Heart right ventricle (tissue), 16 donors: ENCODE results near the gene COG6. TPM values are rescaled to one million over a fixed set of nuclear protein-coding genes. Genes with fewer than 3 reads are reported as not detected.
A peak's percentile ranks its signal among the peaks of the same experiment; 100 is the strongest.

Source experiments
- ATAC-seq, 8 donors: fragments of 200-7000 bp; cut with Tn5 transposase; one replicate each; pipeline ENCODE4 v1.9.1; 2020; ENCODE audit warnings: mild to moderate bottlenecking in 8 of 8, moderate library complexity in 8 of 8, moderate number of reproducible peaks in 1 of 8
- DNase-seq, 2 donors: peaks; one replicate each; pipeline ENCODE4 v3.0.0-alpha.2; 2020
- H3K27ac ChIP-seq, 10 donors: fragments of 200-600 bp; sonication (generic) in 2 of 10; one replicate each; pipeline versions ENCODE4 v1.5.0 to v1.8.0; 2020 to 2022; ENCODE audit warnings: mild to moderate bottlenecking in 3 of 10
- H3K27me3 ChIP-seq, 7 donors: fragments of 200-600 bp; one replicate each; pipeline ENCODE4 v1.8.0; 2021 to 2022; ENCODE audit warnings: mild to moderate bottlenecking in 2 of 7
- H3K36me3 ChIP-seq, 9 donors: fragments of 200-600 bp; sonication (generic) in 1 of 9; one replicate each; pipeline versions ENCODE4 v1.5.0 to v1.8.0; 2020 to 2022; ENCODE audit warnings: mild to moderate bottlenecking in 2 of 9
- H3K4me1 ChIP-seq, 9 donors: fragments of 200-600 bp; sonication (generic) in 1 of 9; one replicate each; pipeline versions ENCODE4 v1.5.0 to v1.8.0; 2020 to 2022; ENCODE audit warnings: mild to moderate bottlenecking in 4 of 9
- H3K4me3 ChIP-seq, 10 donors: fragments of 200-600 bp; sonication (generic) in 2 of 10; one replicate each; pipeline versions ENCODE4 v1.5.0 to v1.8.0; 2020 to 2022; ENCODE audit warnings: mild to moderate bottlenecking in 7 of 10, moderate library complexity in 2 of 10
- H3K9me3 ChIP-seq, 11 donors: fragments of 200-600 bp in 10 of 11; sonication (generic) in 2 of 11; one replicate each; pipeline versions ENCODE4 v1.5.0 to v1.8.0; 2013 to 2022; ENCODE audit warnings: mild to moderate bottlenecking in 2 of 11, control low read depth in 1 of 11, moderate library complexity in 1 of 11
- CTCF ChIP-seq, 9 donors: fragments of 200-600 bp; sonication (generic) in 2 of 9; IDR thresholded peaks; one replicate each; pipeline versions ENCODE4 v1.5.0 to v1.8.0; 2021 to 2022; ENCODE audit warnings: antibody characterized with exemption in 9 of 9, mild to moderate bottlenecking in 5 of 9, moderate library complexity in 1 of 9
- WGBS, 2 donors: extraction: QIAGEN DNeasy Blood & Tissue Kit; methylation state at CpG; one replicate each; pipeline ENCODE4 v1.1.7; 2013; ENCODE audit warnings: inconsistent platforms in 1 of 2; 5-methylcytosine and 5-hydroxymethylcytosine counted together
- intact Hi-C, 10 donors: fragments of 100-400 bp; cut with DNase I; formaldehyde crosslinking; loops; one replicate each; pipeline versions ENCODE4 v1.11.1 to v1.14.2; 2022
- polyA plus RNA-seq, 2 donors: library from polyadenylated mRNA; stranded (reverse); fragments of 200-250 nt; gene quantifications; one replicate each; pipeline ENCODE4 v1.2.3, GENCODE V29; 2013
- total RNA-seq, 10 donors: library from RNA; stranded (reverse); fragmentation: NEBNext Ultra II Directional in 3 of 10; extraction: Animal tissue kit (Norgen Biotek cat#: 25700) in 3 of 10; gene quantifications; one replicate each; pipeline versions ENCODE4 v1.2.1 to v1.2.4, GENCODE V29; 2021 to 2023
- donor health status: Arrhythmogenic right ventricular cardiomyopathy.
- donor health status: ischemic (EF 13 %, LVEDD 7.1; RV severe dilation, severe dysfunction).
- donor health status: healthy with polysubstance abuse.
- donor health status: DM: no; HTN: yes; CAD: no.
- donor health status: DM: no; HTN: no; CAD: no.
- donor health status: ischemic (EF 25% LVEDD 6.9; RV normal size, moderate dysfunction).
- donor health status: ischemic (EF 25% LVEDD 5.7; RV mildly dilated, moderate dysfunction).
- donor health status: healthy.
- donor health status: DM: yes; HTN: yes; CAD: no.
- donor health status: Ischemic cardiomyopathy.
- donor health status: ischemic (EF 35%, LVEDD 5.7; RV mildly dilated, moderate dysfunction).
- donor health status: nonischemic (EF 11% LVEDD 7.7; RV severe dilation, severe dysfunction).
- donor health status: DM: yes; HTN: yes; CAD: no.
- donor health status: PGD.
- donor health status: ischemic (EF 29% LVEDD 5.4; RV normal size, mild dysfunction).
- donor health status: nonischemic (EF 23%, LVEDD 6.1; RV moderate dilation, normal function).

Gene COG6
- total and polyA plus RNA-seq, 12 donors: 7.0 to 48.3 (median 29.8) TPM

GRCh38 chr13:39612023-39612637, 43.3 kb upstream of the COG6 start:
- WGBS, 2 donors: 50 to 62% methylated on average over 5 of the region's 5 CpGs
- intact Hi-C loops: loop anchor here in 9 of 10 donors (1.0 to 10.0 kb wide), 9 partner anchors 337 to 560 kb away; no protein-coding TSS in a partner anchor

GRCh38 chr13:39616087-39616694, 39.3 kb upstream of the COG6 start:
- ATAC-seq (peak; percentile 68 to 87 (median 82)), DNase-seq (peak in 1 of 2 donors; percentile 70)
- no peaks in the 10 kb centered on the region for H3K36me3 ChIP-seq
- H3K27me3 ChIP-seq: no peaks in the 10 kb centered on the region
- intact Hi-C loops: loop anchor here in 8 of 10 donors (2.0 to 10.0 kb wide), 8 partner anchors 61 to 565 kb away; no protein-coding TSS in a partner anchor
- no peaks in the 10 kb centered on the region for H3K9me3 ChIP-seq
- H3K4me1 ChIP-seq: peaks cover 0 to 12% (median 0%) of the 10 kb centered on the region in 9 donors
- H3K27ac ChIP-seq: no peak overlapping the region
- no peak overlapping the region for H3K4me3 ChIP-seq
- WGBS, 2 donors: 35 to 37% methylated on average over 10 of the region's 10 CpGs
- peak; percentile 81 to 96 (median 92) for TF ChIP-seq CTCF (IDR thresholded peaks at IDR 0.05)

More at GRCh38 chr13:39612023-39612637, 43.3 kb upstream of the COG6 start:
- DNase-seq (peak in 1 of 2 donors; percentile 82), ATAC-seq (peak in 6 of 8 donors; percentile 41 to 72 (median 61))
- H3K36me3 ChIP-seq: no peaks in the 10 kb centered on the region
- H3K9me3 ChIP-seq: no peaks in the 10 kb centered on the region
- peaks cover 0 to 12% (median 0%) of the 10 kb centered on the region in 9 donors for H3K4me1 ChIP-seq
- no peak overlapping the region for H3K4me3 ChIP-seq
- TF ChIP-seq CTCF (IDR thresholded peaks at IDR 0.05): peak; percentile 83 to 95 (median 88)
- no peaks in the 10 kb centered on the region for H3K27me3 ChIP-seq
- H3K27ac ChIP-seq: no peak overlapping the region

- Histone ChIP-seq H3K27ac (no peak overlapping the region), H3K4me1 (peaks cover 0 to 8% (median 0%) of the 10 kb centered on the region in 9 donors), H3K36me3 (no peaks in the 10 kb centered on the region), H3K9me3 (no peaks in the 10 kb centered on the region), H3K4me3 (no peak overlapping the region), H3K27me3 (no peaks in the 10 kb centered on the region)
- 57 to 72% methylated on average over 1 of the region's 1 CpG for WGBS, 2 donors
- intact Hi-C loops: loop anchor here in 5 of 10 donors (5.0 to 10.0 kb wide), 5 partner anchors 344 to 566 kb away; no protein-coding TSS in a partner anchor
- no peak for TF ChIP-seq CTCF (IDR thresholded peaks at IDR 0.05)
- DNase-seq: no peak
- ATAC-seq: no peak
These were observed 36.9 kb upstream of the COG6 start for GRCh38 chr13:39618561-39618960.

- TF ChIP-seq CTCF (IDR thresholded peaks at IDR 0.05): no peak
- H3K36me3 ChIP-seq: no peaks in the 10 kb centered on the region
- H3K27ac ChIP-seq: no peak overlapping the region
- 93 to 98% methylated on average over 1 of the region's 1 CpG for WGBS, 2 donors
- H3K27me3 ChIP-seq: no peaks in the 10 kb centered on the region
- no peaks in the 10 kb centered on the region for H3K4me1 ChIP-seq
- no peak overlapping the region for H3K4me3 ChIP-seq
- intact Hi-C loops: no loop called here
- H3K9me3 ChIP-seq: no peaks in the 10 kb centered on the region
- DNase-seq (no peak), ATAC-seq (no peak)
These were observed 32.0 kb upstream of the COG6 start for GRCh38 chr13:39623466-39623865.
